ENCODE data around the gene GNL2.
A peak's percentile ranks its signal among the peaks of the same experiment; 100 is the strongest.

GNL2 gene

DNA sequence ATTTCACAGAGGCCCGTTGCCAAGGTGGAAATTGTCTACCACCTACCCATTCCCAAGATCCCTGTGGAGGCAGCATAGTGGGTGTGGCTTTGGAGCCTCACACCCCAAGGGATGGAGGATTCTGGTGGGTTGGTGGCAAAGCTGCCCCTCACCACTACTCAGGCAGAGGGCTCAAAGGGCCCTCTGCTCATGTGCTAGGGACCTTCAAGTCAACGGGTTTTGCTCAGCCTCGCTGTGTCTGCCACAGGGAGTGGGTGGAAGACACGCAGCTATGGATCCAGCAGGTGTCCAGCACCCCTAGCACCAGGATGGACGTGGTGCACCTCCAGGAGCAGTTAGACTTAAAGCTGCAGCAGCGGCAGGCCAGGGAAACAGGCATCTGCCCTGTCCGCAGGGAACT, 36.7 kb downstream of the GNL2 start:
- TF ChIP-seq, protein P1, sequence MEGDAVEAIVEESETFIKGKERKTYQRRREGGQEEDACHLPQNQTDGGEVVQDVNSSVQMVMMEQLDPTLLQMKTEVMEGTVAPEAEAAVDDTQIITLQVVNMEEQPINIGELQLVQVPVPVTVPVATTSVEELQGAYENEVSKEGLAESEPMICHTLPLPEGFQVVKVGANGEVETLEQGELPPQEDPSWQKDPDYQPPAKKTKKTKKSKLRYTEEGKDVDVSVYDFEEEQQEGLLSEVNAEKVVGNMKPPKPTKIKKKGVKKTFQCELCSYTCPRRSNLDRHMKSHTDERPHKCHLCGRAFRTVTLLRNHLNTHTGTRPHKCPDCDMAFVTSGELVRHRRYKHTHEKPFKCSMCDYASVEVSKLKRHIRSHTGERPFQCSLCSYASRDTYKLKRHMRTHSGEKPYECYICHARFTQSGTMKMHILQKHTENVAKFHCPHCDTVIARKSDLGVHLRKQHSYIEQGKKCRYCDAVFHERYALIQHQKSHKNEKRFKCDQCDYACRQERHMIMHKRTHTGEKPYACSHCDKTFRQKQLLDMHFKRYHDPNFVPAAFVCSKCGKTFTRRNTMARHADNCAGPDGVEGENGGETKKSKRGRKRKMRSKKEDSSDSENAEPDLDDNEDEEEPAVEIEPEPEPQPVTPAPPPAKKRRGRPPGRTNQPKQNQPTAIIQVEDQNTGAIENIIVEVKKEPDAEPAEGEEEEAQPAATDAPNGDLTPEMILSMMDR (IDR thresholded peaks at IDR 0.05; ENCODE audit: control insufficient read depth, insufficient read depth, low read depth, low read length, missing control alignments), result no peak
- no peak overlapping the region for H3K4me3 ChIP-seq (ENCODE audit: control insufficient read depth, low read depth, low read length)
- DNase-seq (ENCODE audit: low read depth), result no peak

- no peak overlapping the region for H3K4me3 ChIP-seq (ENCODE audit: control insufficient read depth, low read depth, low read length)
- no peak for DNase-seq (ENCODE audit: low read depth)
- TF ChIP-seq, protein P1 (IDR thresholded peaks at IDR 0.05; ENCODE audit: control insufficient read depth, insufficient read depth, low read depth, low read length, missing control alignments), result no peak
These were observed 37.3 kb downstream of the GNL2 start for GRCh38 chr1:37558411-37558810.

DNA sequence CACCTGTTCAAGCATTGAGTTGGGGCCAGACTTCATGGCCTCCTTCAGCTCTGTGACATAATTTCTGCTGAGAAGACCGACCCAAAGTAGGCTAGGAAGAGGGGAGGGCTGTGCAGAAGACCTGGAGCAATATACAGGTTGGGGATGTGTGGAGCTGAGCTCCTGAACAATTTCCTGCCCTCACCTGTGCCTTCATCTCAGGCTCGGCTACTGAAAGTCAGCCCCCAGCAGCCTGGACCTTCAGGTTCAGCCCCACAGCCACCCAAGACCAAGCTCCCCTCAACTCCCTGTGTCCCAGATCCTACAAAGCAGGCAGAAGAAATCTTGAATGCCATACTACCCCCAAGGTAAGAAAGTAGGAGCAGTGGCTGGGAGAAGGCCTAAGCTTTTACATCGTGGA, 38.3 kb downstream of the GNL2 start:
- DNase-seq (ENCODE audit: low read depth), result no peak
- no peak overlapping the region; the same call in 1 of the 2 replicates for H3K4me3 ChIP-seq (ENCODE audit: control insufficient read depth, low read depth, low read length)
- TF ChIP-seq, protein P1 (IDR thresholded peaks at IDR 0.05; ENCODE audit: control insufficient read depth, insufficient read depth, low read depth, low read length, missing control alignments), result no peak

DNA sequence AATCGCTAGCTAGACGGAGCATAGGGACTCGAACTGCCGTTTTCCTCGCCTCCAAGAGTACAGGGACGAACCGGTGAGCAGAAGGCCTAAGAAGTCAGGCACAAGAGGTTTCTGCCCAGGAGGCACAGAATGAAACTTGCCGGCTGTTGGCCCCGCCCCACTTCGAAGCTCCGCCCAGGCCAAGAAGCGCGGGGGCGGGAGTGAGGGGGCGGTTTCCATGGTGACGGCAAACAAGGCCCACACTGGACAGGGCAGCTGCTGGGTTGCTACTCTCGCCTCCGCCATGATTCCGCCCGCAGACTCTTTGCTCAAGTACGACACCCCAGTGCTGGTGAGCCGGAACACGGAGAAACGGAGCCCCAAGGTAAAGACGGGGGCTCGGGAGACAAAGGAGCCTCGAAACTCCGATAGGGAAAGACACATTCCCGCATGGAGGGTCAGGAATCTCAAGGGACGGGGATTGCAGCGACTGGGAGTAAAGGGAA, 39.0 kb downstream of the GNL2 start, which contains the start of gene DNALI1:
Gene DNALI1, plus strand, starts transcription at position 229 of the 485 bp plus-strand sequence. Its CDS starts 55 bp downstream, at position 284.
- DNase-seq (ENCODE audit: low read depth), result no peak
- peak within 1 kb of the TSS; percentile 31 for H3K4me3 ChIP-seq (ENCODE audit: control insufficient read depth, low read depth, low read length)
- TF ChIP-seq, protein P1 (IDR thresholded peaks at IDR 0.05; ENCODE audit: control insufficient read depth, insufficient read depth, low read depth, low read length, missing control alignments), result no peak

- peak; percentile 69 for DNase-seq (ENCODE audit: low read depth)
- H3K4me3 ChIP-seq (ENCODE audit: control insufficient read depth, low read depth, low read length), result peak within 1 kb of the TSS; percentile 99
- TF ChIP-seq, protein P1 (IDR thresholded peaks at IDR 0.05; ENCODE audit: control insufficient read depth, insufficient read depth, low read depth, low read length, missing control alignments), result no peak
These were observed 41.6 kb downstream of the GNL2 start, which contains the start of gene SNIP1 for GRCh38 chr1:37553927-37554808. Gene SNIP1 (minus strand): TSS chr1:37554293. CDS start chr1:37554229, 64 bp downstream.

DNA sequence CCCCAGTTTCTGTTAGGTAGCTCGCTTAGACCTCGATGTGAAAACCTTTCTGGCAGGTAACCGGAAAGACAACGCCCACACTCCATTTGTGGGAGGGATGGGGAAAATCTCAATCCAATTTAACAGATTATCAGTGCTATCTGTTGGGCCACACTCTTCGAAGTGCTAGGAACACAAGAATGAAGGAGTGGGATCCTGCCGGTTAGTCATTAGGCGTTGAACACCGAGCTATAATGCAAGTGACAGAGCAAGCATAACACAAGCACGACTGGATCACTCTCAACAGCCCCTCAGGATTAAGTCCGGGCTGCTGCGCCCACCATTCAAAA, 42.2 kb downstream of the GNL2 start:
- TF ChIP-seq, protein P1 (IDR thresholded peaks at IDR 0.05; ENCODE audit: control insufficient read depth, insufficient read depth, low read depth, low read length, missing control alignments), result no peak
- no peak for DNase-seq (ENCODE audit: low read depth)

More for the DNA sequence above, 42.2 kb downstream of the GNL2 start:
- H3K4me3 ChIP-seq (ENCODE audit: control insufficient read depth, low read depth, low read length), result peak overlapping the region; percentile 99

Measured in AG09309 (cell line).